Measurements from ENCODE around the gene DHRS7.

GRCh38 chr14:60160422-60160821 is 4.8 kb downstream of the DHRS7 start:
- TF ChIP-seq POLR2A (IDR thresholded peaks at IDR 0.05), result no peak
- no peak for TF ChIP-seq CTCF (IDR thresholded peaks at IDR 0.05)
